ENCODE results near the gene ADIG. TPM values are rescaled to one million over a fixed set of nuclear protein-coding genes. Genes with fewer than 3 reads are reported as not detected.

The ADIG gene
- total and polyA plus RNA-seq, 2 donors (not counting 1 experiment from before 2014, with no cell fraction given): not detected

DNA sequence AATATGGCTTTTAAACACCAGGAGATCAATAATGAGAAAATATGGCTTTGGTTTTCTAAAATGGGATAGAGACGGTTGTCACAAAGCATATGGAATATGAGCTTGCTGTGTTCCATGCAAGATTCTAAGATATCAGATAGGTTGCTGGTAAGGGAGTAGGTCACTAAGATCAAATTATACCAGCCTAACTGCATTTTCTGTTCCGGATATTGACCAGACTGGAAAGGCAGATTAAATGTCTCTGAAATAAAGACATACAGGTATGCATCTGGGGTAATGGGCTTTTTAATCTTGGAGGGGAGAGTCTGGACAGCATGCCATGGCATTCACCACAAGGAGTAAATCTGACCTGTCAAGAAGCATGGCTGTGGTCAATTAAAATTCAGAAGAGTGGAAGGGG, 35.2 kb upstream of the ADIG start:
- Histone ChIP-seq H4K20me1 (ENCODE audit: control insufficient read depth, extremely low read depth, insufficient read depth, low read length) (no peaks in the 10 kb centered on the region), H3K9me3 (ENCODE audit: control insufficient read depth, insufficient read depth, low read depth, low read length) (no peaks in the 10 kb centered on the region), H3K4me2 (ENCODE audit: extremely low read depth, insufficient read depth, low read length) (no peak overlapping the region), H3K4me3 (replicated peaks in 1 of 4; ENCODE audit: control extremely low read depth in 1 of 4, insufficient read depth in 1 of 4, low read depth in 3 of 4, low read length in 4 of 4) (no peak overlapping the region), H2AFZ (ENCODE audit: low read length) (no peak overlapping the region), H3K36me3 (ENCODE audit: control insufficient read depth, insufficient read depth, low read length) (peaks cover 7% of the 10 kb centered on the region), H3K4me1 (ENCODE audit: control insufficient read depth, extremely low read depth, insufficient read depth, low read length) (no peaks in the 10 kb centered on the region), H3K27ac (ENCODE audit: insufficient read depth, low read length) (no peak overlapping the region), H3K9ac (ENCODE audit: insufficient read depth, low read length) (no peak overlapping the region), H3K79me2 (ENCODE audit: control insufficient read depth, insufficient read depth, low read length) (no peaks in the 10 kb centered on the region), H3K27me3 (ENCODE audit: control insufficient read depth, insufficient read depth, low read length) (no peaks in the 10 kb centered on the region)
- no peak for DNase-seq (ENCODE audit: low read depth in 2 of 2)
- TF ChIP-seq EZH2 (IDR thresholded peaks at IDR 0.05; ENCODE audit: low read length, missing control alignments): no peak
- TF ChIP-seq, protein P1, sequence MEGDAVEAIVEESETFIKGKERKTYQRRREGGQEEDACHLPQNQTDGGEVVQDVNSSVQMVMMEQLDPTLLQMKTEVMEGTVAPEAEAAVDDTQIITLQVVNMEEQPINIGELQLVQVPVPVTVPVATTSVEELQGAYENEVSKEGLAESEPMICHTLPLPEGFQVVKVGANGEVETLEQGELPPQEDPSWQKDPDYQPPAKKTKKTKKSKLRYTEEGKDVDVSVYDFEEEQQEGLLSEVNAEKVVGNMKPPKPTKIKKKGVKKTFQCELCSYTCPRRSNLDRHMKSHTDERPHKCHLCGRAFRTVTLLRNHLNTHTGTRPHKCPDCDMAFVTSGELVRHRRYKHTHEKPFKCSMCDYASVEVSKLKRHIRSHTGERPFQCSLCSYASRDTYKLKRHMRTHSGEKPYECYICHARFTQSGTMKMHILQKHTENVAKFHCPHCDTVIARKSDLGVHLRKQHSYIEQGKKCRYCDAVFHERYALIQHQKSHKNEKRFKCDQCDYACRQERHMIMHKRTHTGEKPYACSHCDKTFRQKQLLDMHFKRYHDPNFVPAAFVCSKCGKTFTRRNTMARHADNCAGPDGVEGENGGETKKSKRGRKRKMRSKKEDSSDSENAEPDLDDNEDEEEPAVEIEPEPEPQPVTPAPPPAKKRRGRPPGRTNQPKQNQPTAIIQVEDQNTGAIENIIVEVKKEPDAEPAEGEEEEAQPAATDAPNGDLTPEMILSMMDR (conservative IDR thresholded peaks at IDR 0.05 in 1 of 2, IDR thresholded peaks at IDR 0.05 in 1 of 2; ENCODE audit: low read depth in 1 of 2, low read length in 2 of 2): no peak

DNA sequence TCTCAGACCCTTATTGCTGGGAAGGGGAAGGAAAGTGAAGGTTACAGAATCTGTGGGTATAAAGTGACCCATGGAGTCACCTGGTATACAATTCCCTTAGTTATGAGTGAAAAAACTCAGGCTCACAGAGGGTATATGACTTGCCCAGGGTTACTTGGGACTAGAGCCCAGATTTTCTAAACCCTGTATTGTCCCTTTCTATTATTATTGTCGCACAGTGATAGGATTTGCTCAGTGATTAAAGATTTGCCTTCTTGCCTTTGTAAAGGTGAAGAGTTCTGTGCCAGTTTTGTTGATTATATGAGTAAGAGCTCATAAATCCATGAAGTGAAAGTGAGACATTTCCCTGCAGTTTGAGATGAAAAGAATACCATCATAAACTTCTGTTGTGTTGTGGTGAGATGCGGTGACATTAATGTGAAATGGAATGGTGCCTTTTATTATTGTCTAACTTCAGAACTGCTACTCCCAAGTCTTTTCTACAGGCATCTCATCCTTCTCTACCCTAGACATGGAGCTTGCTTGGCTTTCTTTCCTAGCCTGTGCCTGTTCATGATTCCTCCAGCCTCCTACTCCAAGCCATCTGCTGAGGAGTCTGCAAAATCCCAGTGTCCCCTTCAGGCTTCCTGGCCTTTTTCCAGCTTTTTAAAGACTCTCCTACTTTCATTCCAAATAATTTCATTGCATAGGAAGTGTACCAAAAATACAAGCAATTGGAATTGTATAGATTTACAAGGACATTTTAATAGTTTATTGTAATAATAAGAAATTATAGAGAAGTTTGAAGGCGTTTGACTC, 33.5 kb upstream of the ADIG start:
- DNase-seq (ENCODE audit: low read depth in 2 of 2): no peak
- TF ChIP-seq, protein P1 (conservative IDR thresholded peaks at IDR 0.05 in 1 of 2, IDR thresholded peaks at IDR 0.05 in 1 of 2; ENCODE audit: low read depth in 1 of 2, low read length in 2 of 2): no peak
- no peak for TF ChIP-seq EZH2 (IDR thresholded peaks at IDR 0.05; ENCODE audit: low read length, missing control alignments)
- Histone ChIP-seq H4K20me1 (ENCODE audit: control insufficient read depth, extremely low read depth, insufficient read depth, low read length) (no peaks in the 10 kb centered on the region), H3K4me1 (ENCODE audit: control insufficient read depth, extremely low read depth, insufficient read depth, low read length) (no peaks in the 10 kb centered on the region), H3K4me3 (replicated peaks in 1 of 4; ENCODE audit: control extremely low read depth in 1 of 4, insufficient read depth in 1 of 4, low read depth in 3 of 4, low read length in 4 of 4) (no peak overlapping the region), H3K4me2 (ENCODE audit: extremely low read depth, insufficient read depth, low read length) (no peak overlapping the region), H2AFZ (ENCODE audit: low read length) (no peak overlapping the region), H3K79me2 (ENCODE audit: control insufficient read depth, insufficient read depth, low read length) (no peaks in the 10 kb centered on the region), H3K27me3 (ENCODE audit: control insufficient read depth, insufficient read depth, low read length) (no peaks in the 10 kb centered on the region), H3K9ac (ENCODE audit: insufficient read depth, low read length) (no peak overlapping the region), H3K9me3 (ENCODE audit: control insufficient read depth, insufficient read depth, low read depth, low read length) (no peaks in the 10 kb centered on the region), H3K36me3 (ENCODE audit: control insufficient read depth, insufficient read depth, low read length) (peaks cover 14% of the 10 kb centered on the region), H3K27ac (ENCODE audit: insufficient read depth, low read length) (no peak overlapping the region)

DNA sequence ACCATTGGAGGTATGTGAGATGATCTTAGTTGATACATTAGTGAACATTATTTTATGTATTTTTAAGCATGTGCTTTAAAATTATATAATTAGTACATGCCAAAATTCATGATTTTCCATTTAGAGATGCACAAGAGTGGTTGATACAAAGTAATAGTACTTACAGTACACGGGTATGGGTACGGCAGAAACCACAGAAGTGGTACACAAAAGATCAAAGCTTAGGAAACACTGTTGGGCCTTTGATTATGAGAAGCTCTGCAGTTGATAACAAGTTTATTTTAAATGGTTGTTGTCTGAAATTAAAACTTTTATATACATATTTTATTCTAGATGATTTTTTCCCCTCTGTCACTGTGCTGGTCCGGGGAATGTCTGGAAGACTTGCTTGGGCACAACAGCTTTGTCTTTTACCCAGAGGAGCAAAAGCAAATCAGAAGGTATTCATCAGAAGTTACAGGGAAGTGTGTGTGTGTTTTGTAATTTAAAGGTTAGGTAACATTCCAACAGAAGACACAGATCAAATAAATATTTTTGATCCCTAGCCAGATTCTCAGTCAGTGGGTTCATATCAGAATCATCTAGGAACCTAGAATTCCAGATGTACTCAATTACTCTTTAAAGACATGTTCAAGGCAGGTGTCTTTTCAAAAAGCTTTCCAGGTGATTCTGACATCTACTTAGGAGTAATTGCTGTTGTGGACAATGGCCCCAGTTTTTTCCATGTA, 32.5 kb upstream of the ADIG start:
- Histone ChIP-seq H2AFZ (ENCODE audit: low read length) (no peak overlapping the region), H3K9me3 (ENCODE audit: control insufficient read depth, insufficient read depth, low read depth, low read length) (no peaks in the 10 kb centered on the region), H3K27me3 (ENCODE audit: control insufficient read depth, insufficient read depth, low read length) (no peaks in the 10 kb centered on the region), H3K4me3 (replicated peaks in 1 of 4; ENCODE audit: control extremely low read depth in 1 of 4, insufficient read depth in 1 of 4, low read depth in 3 of 4, low read length in 4 of 4) (no peak overlapping the region), H3K27ac (ENCODE audit: insufficient read depth, low read length) (no peak overlapping the region), H4K20me1 (ENCODE audit: control insufficient read depth, extremely low read depth, insufficient read depth, low read length) (no peaks in the 10 kb centered on the region), H3K36me3 (ENCODE audit: control insufficient read depth, insufficient read depth, low read length) (peaks cover 18% of the 10 kb centered on the region), H3K4me1 (ENCODE audit: control insufficient read depth, extremely low read depth, insufficient read depth, low read length) (no peaks in the 10 kb centered on the region), H3K79me2 (ENCODE audit: control insufficient read depth, insufficient read depth, low read length) (no peaks in the 10 kb centered on the region), H3K9ac (ENCODE audit: insufficient read depth, low read length) (no peak overlapping the region), H3K4me2 (ENCODE audit: extremely low read depth, insufficient read depth, low read length) (no peak overlapping the region)
- no peak for DNase-seq (ENCODE audit: low read depth in 2 of 2)
- TF ChIP-seq EZH2 (IDR thresholded peaks at IDR 0.05; ENCODE audit: low read length, missing control alignments): no peak
- TF ChIP-seq, protein P1 (conservative IDR thresholded peaks at IDR 0.05 in 1 of 2, IDR thresholded peaks at IDR 0.05 in 1 of 2; ENCODE audit: low read depth in 1 of 2, low read length in 2 of 2): no peak

All from fibroblast of lung (primary cell).